HG03280 (cell line): Measurements from ENCODE around the gene ZNF222.

ENCODE experiments used
- ATAC-seq: cut with Tn5 transposase; IDR thresholded peaks from one replicate; pipeline ENCODE4 v1.9.1; 2021; ENCODE audit warnings: mild to moderate bottlenecking, moderate library complexity; ENCODE audit not compliant: unreplicated experiment

Gene ZNF222

GRCh38 chr19:44025217-44025936 is at the start of gene ZNF222:
Gene ZNF222, plus strand, starts transcription at chr19:44025379. Its CDS starts 58 bp downstream, at chr19:44025437.
- peak; percentile 96 for ATAC-seq

GRCh38 chr19:43976732-43977131 is 48.4 kb upstream of the ZNF222 start:
- no peak for ATAC-seq

GRCh38 chr19:43983544-43983911 is 41.7 kb upstream of the ZNF222 start:
- peak; percentile 21 for ATAC-seq

GRCh38 chr19:43983912-43984686 is 41.1 kb upstream of the ZNF222 start, which contains the start of gene ZNF155:
Gene ZNF155, plus strand, starts transcription at chr19:43984188. Its CDS starts 4,356 bp downstream, at chr19:43988544.
- peak; percentile 82 for ATAC-seq

GRCh38 chr19:43984687-43985000 is 40.5 kb upstream of the ZNF222 start:
- ATAC-seq = peak; percentile 10

GRCh38 chr19:43997631-43998290 is 27.4 kb upstream of the ZNF222 start:
- ATAC-seq = no peak

GRCh38 chr19:44002212-44002565 is 23.0 kb upstream of the ZNF222 start:
- ATAC-seq = no peak

GRCh38 chr19:44002566-44003460 is 22.4 kb upstream of the ZNF222 start, which contains the start of gene ZNF230:
Gene ZNF230, plus strand, starts transcription at chr19:44002957. Its CDS starts 4,122 bp downstream, at chr19:44007079.
- peak; percentile 92 for ATAC-seq

GRCh38 chr19:44003461-44004009 is 21.6 kb upstream of the ZNF222 start:
- ATAC-seq = no peak

GRCh38 chr19:44005973-44006372 is 19.2 kb upstream of the ZNF222 start:
- no peak for ATAC-seq

- no peak for ATAC-seq
Observed at GRCh38 chr19:44007473-44007872, 17.7 kb upstream of the ZNF222 start.

- no peak for ATAC-seq
Observed at GRCh38 chr19:44010468-44010867, 14.7 kb upstream of the ZNF222 start.

- ATAC-seq = no peak
Observed at GRCh38 chr19:44019498-44019897, 5.7 kb upstream of the ZNF222 start.

GRCh38 chr19:44021221-44021620 is 4.0 kb upstream of the ZNF222 start:
- no peak for ATAC-seq

- no peak for ATAC-seq
Observed at GRCh38 chr19:44024900-44025216, 321 bp upstream of the ZNF222 start.

GRCh38 chr19:44026622-44027021 is 1.4 kb downstream of the ZNF222 start:
- ATAC-seq = no peak

- ATAC-seq = no peak
Observed at GRCh38 chr19:44032001-44032610, 6.9 kb downstream of the ZNF222 start.

GRCh38 chr19:44042147-44042546 is 17.0 kb downstream of the ZNF222 start:
- no peak for ATAC-seq

- ATAC-seq = no peak
Observed at GRCh38 chr19:44050740-44051649, 25.8 kb downstream of the ZNF222 start.
